OCI-LY7 (cell line): ENCODE measurements around the gene ADAMTS2. TPM values are rescaled to one million over a fixed set of nuclear protein-coding genes. Genes with fewer than 3 reads are reported as not detected.

ENCODE experiments used
- BruUV-seq: library from RNA; stranded (reverse); fragments of 400-500 nt; replicated peaks from 2 replicates; lab custom pipeline; 2021; lab: Mats Ljungman, UMichigan
- CTCF ChIA-PET: fragments of 300-600 bp; sonication (Branson Sonifier 250); formaldehyde crosslinking; loops from one replicate; lab custom pipeline; 2022; ENCODE audit warnings: antibody characterized with exemption; ENCODE audit not compliant: unreplicated experiment; lab: Charles Lee
- POLR2A ChIA-PET: fragments of 300-600 bp; sonication (Branson Sonifier 250); formaldehyde crosslinking; loops from one replicate; lab custom pipeline; 2022; ENCODE audit warnings: antibody characterized with exemption; lab: Charles Lee
- DNase-seq: peaks from one replicate; pipeline ENCODE4 v3.0.0-alpha.2; 2015; ENCODE audit warnings: low spot score
- H2AFZ ChIP-seq: fragments of 200-600 bp; sonication (generic), shearing (Covaris generic); 2 replicates; pipeline ENCODE4 v1.6.1; 2014; ENCODE audit warnings: mild to moderate bottlenecking, antibody characterized with exemption, low read length, moderate library complexity
- H3K27ac ChIP-seq: fragments of 200-600 bp; sonication (generic); 2 replicates; pipeline ENCODE4 v1.5.1; 2014; ENCODE audit warnings: mixed run types, low read depth, mild to moderate bottlenecking, moderate library complexity, low read length, inconsistent platforms; ENCODE audit not compliant: poor library complexity, severe bottlenecking
- H3K36me3 ChIP-seq: fragments of 200-600 bp; sonication (generic); 2 replicates; pipeline ENCODE4 v1.6.1; 2014; ENCODE audit warnings: mild to moderate bottlenecking, antibody characterized with exemption, low read length, moderate library complexity, mixed read lengths; ENCODE audit not compliant: insufficient read depth
- H3K4me1 ChIP-seq: fragments of 200-600 bp; sonication (generic); 2 replicates; pipeline ENCODE4 v1.5.1; 2014; ENCODE audit warnings: mild to moderate bottlenecking, low read length; ENCODE audit not compliant: insufficient read depth, poor library complexity, severe bottlenecking
- H3K4me2 ChIP-seq: fragments of 200-600 bp; sonication (generic); 2 replicates; pipeline ENCODE4 v1.6.1; 2014; ENCODE audit warnings: mild to moderate bottlenecking, low read length
- H3K4me3 ChIP-seq: fragments of 200-600 bp; sonication (generic); 2 replicates; pipeline ENCODE4 v1.5.1; 2014; ENCODE audit warnings: mild to moderate bottlenecking, low read depth, low read length; ENCODE audit not compliant: poor library complexity, severe bottlenecking
- H3K79me2 ChIP-seq: fragments of 200-600 bp; sonication (generic); 2 replicates; pipeline ENCODE4 v1.6.1; 2016; ENCODE audit warnings: low read depth, mild to moderate bottlenecking, low read length, moderate library complexity, mixed read lengths; ENCODE audit not compliant: insufficient read depth
- H3K9me2 ChIP-seq: fragments of 200-600 bp; sonication (generic); 2 replicates; pipeline ENCODE4 v1.6.1; 2016; ENCODE audit warnings: mild to moderate bottlenecking, low read length, mixed read lengths; ENCODE audit not compliant: insufficient read depth
- H3K9me3 ChIP-seq: fragments of 200-600 bp; sonication (generic); 2 replicates; pipeline ENCODE4 v1.6.1; 2014; ENCODE audit warnings: mild to moderate bottlenecking, mixed run types, low read length, mixed read lengths
- H4K20me1 ChIP-seq: fragments of 200-600 bp; sonication (generic); 2 replicates; pipeline ENCODE4 v1.6.1; 2014; ENCODE audit warnings: mild to moderate bottlenecking, antibody characterized with exemption, low read length, moderate library complexity, mixed read lengths; ENCODE audit not compliant: insufficient read depth
- EZH2phosphoT487 ChIP-seq: fragments of 200-600 bp; sonication (generic); IDR thresholded peaks from 2 replicates; pipeline ENCODE4 v1.6.1; 2018; ENCODE audit warnings: low read depth, borderline replicate concordance, mild to moderate bottlenecking, mixed run types, antibody characterized with exemption, low read length, moderate library complexity, mixed read lengths
- intact Hi-C: fragments of 100-400 bp; cut with micrococcal nuclease; formaldehyde crosslinking; loops from one replicate; pipeline ENCODE4 v1.10.0; 2022; ENCODE audit not compliant: unreplicated experiment
- total RNA-seq, 2 experiments: library from RNA; depleted of rRNA in 1 of 2; stranded (reverse); fragments of >200 nt in 1 of 2; shearing (Covaris generic) in 1 of 2; gene quantifications; 2 replicates each; pipeline ENCODE4 v1.2.3, GENCODE V29; 2014 to 2022
- TF ChIP-seq, protein P1 (sequence below): fragments of 200-600 bp; sonication (generic); conservative IDR thresholded peaks from 2 replicates; pipeline ENCODE4 v1.5.1; 2014; ENCODE audit warnings: mild to moderate bottlenecking, antibody characterized with exemption, low read length, moderate library complexity, mixed read lengths

The ADAMTS2 gene
- total RNA-seq, 2 experiments from 2014 or later, result not detected

DNA sequence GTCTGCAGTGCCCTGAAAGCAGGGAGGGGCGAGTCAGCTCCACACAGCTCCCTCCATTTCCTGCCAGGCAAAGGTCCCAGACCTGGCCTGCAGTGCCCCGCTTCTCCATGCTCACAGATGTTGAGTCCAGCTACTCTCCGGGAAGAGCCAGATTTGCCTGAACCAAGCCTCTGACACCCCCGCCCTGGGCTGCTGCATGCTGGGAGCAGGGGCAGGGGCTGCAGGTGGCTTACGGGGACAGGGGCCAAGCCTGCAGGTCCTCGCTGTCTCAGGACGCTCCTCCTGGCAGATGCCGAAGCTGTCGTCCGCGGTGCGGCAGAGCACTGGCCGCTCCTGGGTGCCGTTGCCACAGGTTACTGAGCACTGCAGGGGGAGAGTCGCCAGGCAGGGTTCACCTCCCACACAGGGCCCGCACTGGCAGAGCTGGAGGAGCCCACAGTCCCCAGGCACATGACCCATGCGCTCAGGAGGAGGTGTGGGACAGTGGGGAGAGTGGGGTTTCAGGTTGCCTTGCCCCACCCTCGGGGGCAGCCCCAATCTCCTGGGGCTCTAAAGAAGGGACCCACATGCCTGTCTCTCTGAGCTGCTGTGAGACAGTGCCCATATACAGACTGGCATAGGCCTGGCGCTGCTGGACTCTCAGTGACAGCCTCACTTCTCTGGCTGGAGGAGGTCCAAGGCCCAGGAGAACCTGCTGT, 222.7 kb downstream of the ADAMTS2 start:
- intact Hi-C loops, result no loop called here
- no TSS peak for BruUV-seq
- no peaks in the 10 kb centered on the region for H3K79me2 ChIP-seq

GRCh38 chr5:179121667-179122111, 223.6 kb downstream of the ADAMTS2 start:
- Histone ChIP-seq H3K79me2 (no peaks in the 10 kb centered on the region), H4K20me1 (no peaks in the 10 kb centered on the region), H2AFZ (no peak overlapping the region), H3K9me3 (no peaks in the 10 kb centered on the region), H3K27ac (no peak overlapping the region), H3K4me1 (no peaks in the 10 kb centered on the region), H3K4me2 (no peak overlapping the region), H3K4me3 (no peak overlapping the region), H3K36me3 (no peaks in the 10 kb centered on the region), H3K9me2 (no peaks in the 10 kb centered on the region)
- DNase-seq, result no peak
- TF ChIP-seq, protein P1, sequence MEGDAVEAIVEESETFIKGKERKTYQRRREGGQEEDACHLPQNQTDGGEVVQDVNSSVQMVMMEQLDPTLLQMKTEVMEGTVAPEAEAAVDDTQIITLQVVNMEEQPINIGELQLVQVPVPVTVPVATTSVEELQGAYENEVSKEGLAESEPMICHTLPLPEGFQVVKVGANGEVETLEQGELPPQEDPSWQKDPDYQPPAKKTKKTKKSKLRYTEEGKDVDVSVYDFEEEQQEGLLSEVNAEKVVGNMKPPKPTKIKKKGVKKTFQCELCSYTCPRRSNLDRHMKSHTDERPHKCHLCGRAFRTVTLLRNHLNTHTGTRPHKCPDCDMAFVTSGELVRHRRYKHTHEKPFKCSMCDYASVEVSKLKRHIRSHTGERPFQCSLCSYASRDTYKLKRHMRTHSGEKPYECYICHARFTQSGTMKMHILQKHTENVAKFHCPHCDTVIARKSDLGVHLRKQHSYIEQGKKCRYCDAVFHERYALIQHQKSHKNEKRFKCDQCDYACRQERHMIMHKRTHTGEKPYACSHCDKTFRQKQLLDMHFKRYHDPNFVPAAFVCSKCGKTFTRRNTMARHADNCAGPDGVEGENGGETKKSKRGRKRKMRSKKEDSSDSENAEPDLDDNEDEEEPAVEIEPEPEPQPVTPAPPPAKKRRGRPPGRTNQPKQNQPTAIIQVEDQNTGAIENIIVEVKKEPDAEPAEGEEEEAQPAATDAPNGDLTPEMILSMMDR, result no peak
- TF ChIP-seq EZH2phosphoT487, result no peak
- BruUV-seq, result no TSS peak
- intact Hi-C loops, result no loop called here
- CTCF ChIA-PET, result no interaction called here
- POLR2A ChIA-PET, result no interaction called here

More for the DNA sequence above, 222.7 kb downstream of the ADAMTS2 start:
- Histone ChIP-seq H3K4me2 (no peak overlapping the region), H2AFZ (no peak overlapping the region), H3K27ac (no peak overlapping the region), H3K4me1 (no peaks in the 10 kb centered on the region), H3K36me3 (no peaks in the 10 kb centered on the region), H4K20me1 (no peaks in the 10 kb centered on the region), H3K9me2 (no peaks in the 10 kb centered on the region), H3K9me3 (no peaks in the 10 kb centered on the region), H3K4me3 (no peak overlapping the region)
- POLR2A ChIA-PET, result interaction anchor here (0.5 kb wide), 1 partner anchor 13 kb away, joined by 3 read pairs; no protein-coding TSS in a partner anchor
- DNase-seq, result no peak
- no peak for TF ChIP-seq EZH2phosphoT487
- TF ChIP-seq, protein P1, result no peak
- CTCF ChIA-PET, result no interaction called here
